A673 (cell line): ENCODE data around the gene SMAD1. TPM values are rescaled to one million over a fixed set of nuclear protein-coding genes. Genes with fewer than 3 reads are reported as not detected.

ENCODE experiments used
- BruUV-seq: library from RNA; stranded (reverse); fragments of 400-500 nt; replicated peaks from 2 replicates; lab custom pipeline; 2021; lab: Mats Ljungman, UMichigan
- CTCF ChIA-PET: fragments of 300-600 bp; sonication (Branson Sonifier 250); formaldehyde crosslinking; loops from one replicate; lab custom pipeline; 2022; ENCODE audit warnings: antibody characterized with exemption; lab: Charles Lee
- POLR2A ChIA-PET: fragments of 300-600 bp; sonication (Branson Sonifier 250); formaldehyde crosslinking; loops from one replicate; lab custom pipeline; 2022; ENCODE audit warnings: antibody characterized with exemption; ENCODE audit not compliant: low non-redundant PET; lab: Charles Lee
- DNase-seq: peaks from one replicate; pipeline ENCODE4 v3.0.0-alpha.2; 2015; ENCODE audit warnings: low spot score
- H3K27ac ChIP-seq: fragments of 200-600 bp; sonication (generic); 2 replicates; pipeline ENCODE4 v1.5.1; 2016; ENCODE audit warnings: mixed run types, low read depth, mild to moderate bottlenecking, mixed read lengths, antibody characterized with exemption, low read length; ENCODE audit not compliant: poor library complexity, severe bottlenecking
- H3K27me3 ChIP-seq: fragments of 200-600 bp; sonication (generic); replicated peaks from 2 replicates; pipeline ENCODE4 v1.6.1; 2017; ENCODE audit warnings: mixed run types, low read depth, mild to moderate bottlenecking, mixed read lengths, antibody characterized with exemption, low read length; ENCODE audit not compliant: insufficient read depth, poor library complexity
- H3K36me3 ChIP-seq: fragments of 200-600 bp; sonication (generic); 2 replicates; pipeline ENCODE4 v1.6.1; 2016; ENCODE audit warnings: mixed run types, mild to moderate bottlenecking, mixed read lengths, antibody characterized with exemption, low read length; ENCODE audit not compliant: insufficient read depth, poor library complexity, severe bottlenecking
- H3K4me1 ChIP-seq: fragments of 200-600 bp; sonication (generic); 2 replicates; pipeline ENCODE4 v1.6.1; 2017; ENCODE audit warnings: mixed run types, mild to moderate bottlenecking, mixed read lengths, antibody characterized with exemption, low read length; ENCODE audit not compliant: insufficient read depth, poor library complexity, severe bottlenecking
- H3K4me3 ChIP-seq: fragments of 200-600 bp; sonication (generic); 2 replicates; pipeline ENCODE4 v1.5.1; 2016; ENCODE audit warnings: low read depth, mixed run types, mild to moderate bottlenecking, mixed read lengths, low read length; ENCODE audit not compliant: poor library complexity, severe bottlenecking
- H3K9me3 ChIP-seq: fragments of 200-600 bp; sonication (generic); 2 replicates; pipeline ENCODE4 v1.6.1; 2016; ENCODE audit warnings: mixed run types, low read depth, mild to moderate bottlenecking, mixed read lengths, antibody characterized with exemption, low read length; ENCODE audit not compliant: poor library complexity, severe bottlenecking
- CTCF ChIP-seq: fragments of 300-800, 200-600 bp; sonication (generic); conservative IDR thresholded peaks from 2 replicates; pipeline ENCODE4 v1.5.1; 2017; ENCODE audit warnings: low read depth, mild to moderate bottlenecking, antibody characterized with exemption, low read length, moderate library complexity, mixed read lengths
- EZH2 ChIP-seq: fragments of 200-600 bp; sonication (generic); IDR thresholded peaks from 2 replicates; pipeline ENCODE4 v1.6.1; 2017; ENCODE audit warnings: borderline replicate concordance, low read depth, mild to moderate bottlenecking, mixed read lengths, antibody characterized with exemption, low read length; ENCODE audit not compliant: poor library complexity, severe bottlenecking
- intact Hi-C: fragments of 100-400 bp; cut with micrococcal nuclease; formaldehyde crosslinking; loops from one replicate; pipeline ENCODE4 v1.10.0; 2022; ENCODE audit not compliant: unreplicated experiment
- total RNA-seq: library from RNA; stranded (reverse); gene quantifications from 2 replicates; pipeline ENCODE4 v1.2.3, GENCODE V29; 2021

The SMAD1 gene
- total RNA-seq, 1 experiment from 2014 or later: 33.7 TPM

- ChIA-PET CTCF (no interaction called here), POLR2A (no interaction called here)
- intact Hi-C loops: no loop called here
- Histone ChIP-seq H3K27ac (no peak overlapping the region), H3K27me3 (no peaks in the 10 kb centered on the region), H3K9me3 (no peaks in the 10 kb centered on the region), H3K4me3 (no peak overlapping the region), H3K4me1 (peaks cover 30% of the 10 kb centered on the region), H3K36me3 (no peaks in the 10 kb centered on the region)
- no peak for DNase-seq
- TF ChIP-seq EZH2: no peak
- TF ChIP-seq CTCF: no peak
- no TSS peak for BruUV-seq
Observed at GRCh38 chr4:145489556-145489955, 7.9 kb downstream of the SMAD1 start.

- intact Hi-C loops: no loop called here
- no peak for DNase-seq
- Histone ChIP-seq H3K27ac (no peak overlapping the region), H3K36me3 (no peaks in the 10 kb centered on the region), H3K4me3 (no peak overlapping the region), H3K9me3 (no peaks in the 10 kb centered on the region), H3K4me1 (peaks cover 29% of the 10 kb centered on the region), H3K27me3 (no peaks in the 10 kb centered on the region)
- no TSS peak for BruUV-seq
- TF ChIP-seq EZH2: no peak
- no peak for TF ChIP-seq CTCF
- ChIA-PET POLR2A (no interaction called here), CTCF (no interaction called here)
Observed at GRCh38 chr4:145490361-145490760, 8.7 kb downstream of the SMAD1 start.

DNA sequence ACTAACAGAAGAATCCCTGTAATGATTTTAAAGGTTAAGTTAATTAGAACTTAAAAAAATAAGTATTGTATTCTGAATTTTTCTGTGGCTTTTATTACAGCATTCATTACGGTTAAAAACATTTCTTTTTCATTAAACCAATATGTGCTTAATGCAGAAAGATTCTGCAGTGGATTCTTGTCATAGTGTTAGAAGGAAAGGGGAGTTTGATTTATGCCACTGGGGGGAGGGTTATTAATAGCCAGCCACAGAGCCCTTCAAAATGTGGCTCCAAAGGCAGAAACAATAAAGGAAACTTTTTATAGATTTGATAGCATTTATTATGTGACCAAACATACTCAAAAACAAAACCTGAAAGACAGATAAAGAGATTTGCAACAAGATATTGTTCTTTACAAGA is 9.1 kb downstream of the SMAD1 start:
- no peak for TF ChIP-seq EZH2
- no peak for TF ChIP-seq CTCF
- H3K36me3 ChIP-seq: no peaks in the 10 kb centered on the region
- no peaks in the 10 kb centered on the region for H3K27me3 ChIP-seq
- H3K9me3 ChIP-seq: no peaks in the 10 kb centered on the region
- BruUV-seq: no TSS peak
- peaks cover 29% of the 10 kb centered on the region for H3K4me1 ChIP-seq
- no peak for DNase-seq
- CTCF ChIA-PET: no interaction called here
- no peak overlapping the region for H3K4me3 ChIP-seq
- POLR2A ChIA-PET: no interaction called here
- intact Hi-C loops: no loop called here
- no peak overlapping the region for H3K27ac ChIP-seq
